Measurements from ENCODE around the gene NT5C2.
A peak's percentile ranks its signal among the peaks of the same experiment; 100 is the strongest.
"Not testable (repeated sequence)": the region's sequence is repeated elsewhere in the genome, so short reads cannot be mapped to it uniquely, and the experiment has no call there.

Gene NT5C2

DNA sequence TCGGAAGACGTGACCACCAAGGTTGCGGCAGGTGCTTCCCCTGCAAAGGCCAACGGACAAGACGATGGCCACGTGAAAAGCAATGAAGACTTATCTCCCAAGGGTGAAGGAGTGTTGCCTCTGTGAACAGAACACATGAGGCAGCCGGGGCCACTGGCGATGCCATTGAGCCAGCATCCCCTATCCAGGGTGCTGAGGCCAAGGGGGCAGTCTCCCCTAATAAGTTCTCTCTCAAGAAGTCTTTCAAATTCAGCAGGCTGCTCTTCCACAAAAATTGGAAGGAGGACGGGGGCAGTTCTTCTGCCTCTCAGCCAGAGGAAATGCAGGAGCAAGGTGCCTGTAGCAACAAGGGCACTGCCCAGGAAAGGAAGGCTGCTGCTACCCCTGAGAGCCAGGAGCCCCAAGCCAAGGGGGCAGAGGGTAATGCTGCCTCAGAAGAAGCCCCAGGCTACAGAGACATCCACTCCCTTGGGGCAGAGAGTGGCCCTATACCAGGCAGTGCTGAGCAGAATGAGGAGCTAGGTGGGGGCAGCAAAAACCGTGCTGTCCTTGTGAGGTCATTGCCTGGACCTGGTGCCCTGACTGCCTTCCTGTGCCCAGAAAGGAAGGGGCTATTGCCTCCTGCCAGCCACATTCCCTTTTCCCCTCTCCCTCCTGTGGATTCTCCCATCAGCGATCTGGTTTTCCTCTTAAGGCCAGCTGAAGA, 17.3 kb downstream of the NT5C2 start:
- Histone ChIP-seq H3K4me3 (no peak overlapping the region), H3K27me3 (no peaks in the 10 kb centered on the region), H3K4me1 (peaks cover 0 to 53% (median 15%) of the 10 kb centered on the region in 4 donors), H3K27ac (peak overlapping the region in 1 of 2 donors; percentile 10), H3K9me3 (no peaks in the 10 kb centered on the region), H3K36me3 (peaks cover 55 to 79% (median 57%) of the 10 kb centered on the region in 3 donors)
- DNase-seq: no peak
- TF ChIP-seq, protein P1, sequence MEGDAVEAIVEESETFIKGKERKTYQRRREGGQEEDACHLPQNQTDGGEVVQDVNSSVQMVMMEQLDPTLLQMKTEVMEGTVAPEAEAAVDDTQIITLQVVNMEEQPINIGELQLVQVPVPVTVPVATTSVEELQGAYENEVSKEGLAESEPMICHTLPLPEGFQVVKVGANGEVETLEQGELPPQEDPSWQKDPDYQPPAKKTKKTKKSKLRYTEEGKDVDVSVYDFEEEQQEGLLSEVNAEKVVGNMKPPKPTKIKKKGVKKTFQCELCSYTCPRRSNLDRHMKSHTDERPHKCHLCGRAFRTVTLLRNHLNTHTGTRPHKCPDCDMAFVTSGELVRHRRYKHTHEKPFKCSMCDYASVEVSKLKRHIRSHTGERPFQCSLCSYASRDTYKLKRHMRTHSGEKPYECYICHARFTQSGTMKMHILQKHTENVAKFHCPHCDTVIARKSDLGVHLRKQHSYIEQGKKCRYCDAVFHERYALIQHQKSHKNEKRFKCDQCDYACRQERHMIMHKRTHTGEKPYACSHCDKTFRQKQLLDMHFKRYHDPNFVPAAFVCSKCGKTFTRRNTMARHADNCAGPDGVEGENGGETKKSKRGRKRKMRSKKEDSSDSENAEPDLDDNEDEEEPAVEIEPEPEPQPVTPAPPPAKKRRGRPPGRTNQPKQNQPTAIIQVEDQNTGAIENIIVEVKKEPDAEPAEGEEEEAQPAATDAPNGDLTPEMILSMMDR (IDR thresholded peaks at IDR 0.05): no peak
- intact Hi-C loops (cut with DNase I; ENCODE audit: low total_unique reads): no loop called here

DNA sequence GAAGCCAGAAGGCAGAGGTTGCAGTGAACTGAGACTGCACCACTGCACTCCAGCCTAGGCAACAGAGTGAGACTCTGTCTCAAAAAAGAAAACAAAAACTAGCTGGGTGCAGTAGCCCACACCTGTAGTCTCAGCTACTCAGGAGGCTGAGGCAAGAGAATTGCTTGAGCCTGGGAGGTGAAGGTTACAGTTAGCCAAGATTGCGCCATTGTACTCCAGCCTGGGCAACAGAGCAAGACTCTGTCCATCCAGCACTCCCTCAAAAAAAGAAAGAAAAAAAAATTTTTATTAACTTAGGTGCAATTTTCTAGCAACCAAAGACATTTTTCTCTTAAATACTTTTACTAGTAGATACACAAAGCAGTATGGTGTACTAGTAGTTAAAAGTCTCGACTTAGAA, 18.7 kb downstream of the NT5C2 start:
- peaks cover 0 to 41% (median 8%) of the 10 kb centered on the region in 4 donors for H3K4me1 ChIP-seq
- H3K9me3 ChIP-seq; H3K27me3 ChIP-seq; intact Hi-C loops (cut with DNase I; ENCODE audit: low total_unique reads); H3K4me3 ChIP-seq; DNase-seq; H3K27ac ChIP-seq: not testable (repeated sequence)
- H3K36me3 ChIP-seq: peaks cover 65 to 84% (median 66%) of the 10 kb centered on the region in 3 donors

DNA sequence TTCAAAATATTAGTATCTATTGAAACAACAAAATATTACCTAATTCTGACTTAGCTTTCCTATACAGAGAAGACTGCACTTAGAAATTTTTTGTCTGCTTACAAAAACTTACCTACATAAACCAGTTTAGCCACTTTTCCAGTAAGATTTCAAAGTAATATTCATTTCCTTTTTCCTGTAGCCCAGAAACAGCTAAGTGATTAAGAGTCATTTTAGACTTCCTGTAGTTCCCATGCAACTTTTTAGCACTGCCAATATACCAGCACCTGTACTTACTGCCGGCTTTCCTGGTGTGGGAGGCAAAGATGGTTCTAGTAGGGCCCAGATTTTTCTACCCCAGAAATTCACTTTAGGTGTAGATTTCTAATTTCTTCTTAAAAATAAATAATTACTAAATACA, 21.8 kb downstream of the NT5C2 start:
- intact Hi-C loops (cut with DNase I; ENCODE audit: low total_unique reads): no loop called here
- H3K27me3 ChIP-seq: no peaks in the 10 kb centered on the region
- H3K36me3 ChIP-seq: peaks cover 63 to 77% (median 64%) of the 10 kb centered on the region in 3 donors
- no peaks in the 10 kb centered on the region for H3K9me3 ChIP-seq
- no peak overlapping the region for H3K27ac ChIP-seq
- DNase-seq: no peak
- H3K4me3 ChIP-seq: no peak overlapping the region
- TF ChIP-seq, protein P1 (IDR thresholded peaks at IDR 0.05): no peak
- peaks cover 0 to 19% (median 6%) of the 10 kb centered on the region in 4 donors for H3K4me1 ChIP-seq

DNA sequence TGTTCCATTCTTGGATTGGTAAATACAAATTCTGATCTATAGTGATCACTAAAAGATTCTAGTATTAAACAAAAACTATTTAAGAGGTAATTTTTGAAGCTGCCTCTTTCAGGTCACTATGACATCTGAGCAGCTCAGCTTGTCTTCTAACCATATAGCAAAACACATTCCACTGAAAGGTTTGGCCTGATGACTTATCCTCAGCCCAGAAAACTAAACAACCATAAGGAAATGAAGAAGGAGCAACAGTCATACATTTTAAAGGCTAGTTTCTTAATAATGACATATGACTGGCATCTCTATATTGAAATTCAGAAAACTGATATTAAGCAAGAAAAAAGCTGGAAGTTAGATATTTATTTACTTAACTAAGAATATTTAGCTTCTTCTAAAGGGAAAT, 24.6 kb downstream of the NT5C2 start:
- intact Hi-C loops (cut with DNase I; ENCODE audit: low total_unique reads): no loop called here
- no peak overlapping the region for H3K27ac ChIP-seq
- TF ChIP-seq, protein P1 (IDR thresholded peaks at IDR 0.05): no peak

DNA sequence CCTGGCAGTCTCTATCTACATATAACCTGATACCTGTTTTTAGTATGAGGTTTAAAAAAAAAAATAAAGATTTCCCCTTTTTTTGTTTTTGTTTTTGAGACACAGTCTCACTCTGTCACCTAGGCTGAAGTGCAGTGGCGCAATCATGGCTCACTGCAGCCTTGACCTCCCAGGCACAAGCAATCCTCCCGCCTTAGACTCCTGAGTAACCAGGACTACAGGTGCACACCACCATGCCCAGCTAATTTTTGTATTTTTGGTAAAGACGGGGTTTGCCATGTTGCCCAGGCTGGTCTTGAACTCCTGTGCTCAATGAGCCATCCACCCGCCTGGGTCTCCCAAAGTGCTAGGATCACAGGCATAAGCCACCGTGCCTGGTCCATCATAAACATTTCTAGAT, 25.5 kb downstream of the NT5C2 start:
- H3K36me3 ChIP-seq: peaks cover 56 to 67% (median 60%) of the 10 kb centered on the region in 3 donors
- not testable (repeated sequence) for H3K27ac ChIP-seq, DNase-seq, H3K27me3 ChIP-seq, H3K9me3 ChIP-seq, H3K4me3 ChIP-seq, H3K4me1 ChIP-seq
- intact Hi-C loops (cut with DNase I; ENCODE audit: low total_unique reads): loop anchor here (1.0 kb wide), 1 partner anchor 13 kb away; no protein-coding TSS in a partner anchor

More for the DNA sequence above, 24.6 kb downstream of the NT5C2 start:
- Histone ChIP-seq H3K27me3 (no peaks in the 10 kb centered on the region), H3K36me3 (peaks cover 54 to 76% (median 67%) of the 10 kb centered on the region in 3 donors), H3K4me1 (no peaks in the 10 kb centered on the region), H3K4me3 (no peak overlapping the region), H3K9me3 (no peaks in the 10 kb centered on the region)
- DNase-seq: no peak

DNA sequence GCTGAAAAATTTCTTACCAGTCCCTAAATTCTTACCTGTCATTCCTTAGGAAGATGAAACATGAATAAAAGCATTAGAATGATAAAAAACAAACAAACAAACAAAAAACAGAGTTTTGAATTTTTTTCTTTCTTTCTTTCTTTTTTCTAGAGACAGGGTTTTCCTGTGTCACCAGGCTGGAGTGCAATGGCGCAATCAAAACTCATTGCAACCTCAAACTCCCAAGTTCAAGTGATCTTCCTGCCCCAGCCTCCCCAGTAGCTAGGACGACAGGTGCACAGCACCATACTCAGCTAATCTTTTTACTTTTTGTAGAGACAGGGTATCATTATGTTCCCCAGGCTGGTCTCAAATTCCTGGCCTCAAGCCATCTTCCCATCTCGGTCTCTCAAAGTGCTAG, 26.5 kb downstream of the NT5C2 start:
- Histone ChIP-seq H3K27ac (no peak overlapping the region), H3K9me3 (no peaks in the 10 kb centered on the region), H3K27me3 (no peaks in the 10 kb centered on the region), H3K4me3 (no peak overlapping the region), H3K4me1 (no peaks in the 10 kb centered on the region), H3K36me3 (peaks cover 55 to 64% (median 59%) of the 10 kb centered on the region in 3 donors)
- TF ChIP-seq, protein P1 (IDR thresholded peaks at IDR 0.05): no peak
- intact Hi-C loops (cut with DNase I; ENCODE audit: low total_unique reads): no loop called here
- DNase-seq: no peak

DNA sequence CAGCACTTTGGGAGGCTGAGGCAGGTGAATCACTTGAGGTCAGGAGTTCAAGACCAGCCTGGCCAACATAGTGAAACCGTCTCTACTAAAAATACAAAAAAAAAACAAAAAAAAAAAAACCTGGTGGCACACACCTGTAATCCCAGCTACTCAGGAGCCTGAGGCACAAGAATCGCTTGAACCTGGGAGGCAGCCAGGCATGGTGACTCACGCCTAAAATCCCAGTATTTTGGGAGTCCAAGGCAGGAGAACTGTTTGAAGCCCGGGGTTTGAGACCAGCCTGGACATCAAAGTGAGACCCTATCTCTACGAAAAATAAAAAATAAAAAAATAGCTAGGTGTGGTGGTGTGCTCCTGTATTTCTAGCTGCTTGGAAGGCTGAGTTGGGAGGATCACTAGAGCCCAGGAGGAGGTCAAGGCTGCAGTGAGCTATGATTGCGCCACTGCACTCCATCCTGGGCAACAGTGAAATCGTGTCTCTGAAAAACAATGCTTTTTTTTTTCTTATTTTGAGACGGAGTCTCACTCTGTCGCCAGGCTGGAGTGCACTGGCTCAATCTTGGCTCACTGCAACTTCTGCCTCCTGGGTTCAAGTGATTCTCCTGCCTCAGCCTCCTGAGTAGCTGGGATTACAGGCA, 29.2 kb downstream of the NT5C2 start:
- H3K36me3 ChIP-seq: peaks cover 41 to 52% (median 45%) of the 10 kb centered on the region in 3 donors
- DNase-seq: not testable (repeated sequence)

More for the DNA sequence above, 29.2 kb downstream of the NT5C2 start:
- H3K4me3 ChIP-seq; H3K27me3 ChIP-seq; H3K9me3 ChIP-seq; H3K4me1 ChIP-seq; intact Hi-C loops (cut with DNase I; ENCODE audit: low total_unique reads); H3K27ac ChIP-seq: not testable (repeated sequence)

Measured in tibial artery (tissue), 4 donors.